HG02884 (cell line): Measurements from ENCODE around the gene DNAJB4.
"Not testable (repeated sequence)": the region's sequence is repeated elsewhere in the genome, so short reads cannot be mapped to it uniquely, and the experiment has no call there.

Experiments
- ATAC-seq: cut with Tn5 transposase; IDR thresholded peaks from one replicate; pipeline ENCODE4 v1.9.1; 2021; ENCODE audit warnings: mild to moderate bottlenecking, moderate library complexity; ENCODE audit not compliant: unreplicated experiment

DNAJB4 gene

GRCh38 chr1:78004719-78005447 is at the start of gene DNAJB4:
DNAJB4 (plus strand) TSS chr1:78004939; CDS start chr1:78005111, 172 bp downstream.
- peak; percentile 96 for ATAC-seq

GRCh38 chr1:77955709-77956108 is 49.0 kb upstream of the DNAJB4 start:
- no peak for ATAC-seq

GRCh38 chr1:77956464-77956863 is 48.3 kb upstream of the DNAJB4 start:
- ATAC-seq, result no peak

GRCh38 chr1:77958391-77958790 is 46.3 kb upstream of the DNAJB4 start:
- no peak for ATAC-seq

- ATAC-seq, result no peak
These were observed 45.9 kb upstream of the DNAJB4 start for GRCh38 chr1:77958850-77959249.

- ATAC-seq, result no peak
These were observed 43.3 kb upstream of the DNAJB4 start for GRCh38 chr1:77961392-77961791.

- ATAC-seq, result no peak
These were observed 38.4 kb upstream of the DNAJB4 start for GRCh38 chr1:77966291-77966690.

- no peak for ATAC-seq
These were observed 34.5 kb upstream of the DNAJB4 start for GRCh38 chr1:77970192-77970591.

GRCh38 chr1:77972080-77972479 is 32.7 kb upstream of the DNAJB4 start:
- no peak for ATAC-seq

GRCh38 chr1:77975386-77975785 is 29.4 kb upstream of the DNAJB4 start:
- ATAC-seq, result no peak

GRCh38 chr1:77975907-77976306 is 28.8 kb upstream of the DNAJB4 start:
- no peak for ATAC-seq

- ATAC-seq, result no peak
These were observed 28.2 kb upstream of the DNAJB4 start for GRCh38 chr1:77976433-77977076.

GRCh38 chr1:77977989-77978292 is 26.8 kb upstream of the DNAJB4 start:
- ATAC-seq, result no peak

GRCh38 chr1:77978293-77978968 is 26.3 kb upstream of the DNAJB4 start:
- peak; percentile 68 for ATAC-seq

- peak; percentile 68 for ATAC-seq
These were observed 25.5 kb upstream of the DNAJB4 start, which contains the start of gene FUBP1 for GRCh38 chr1:77978969-77979876. FUBP1 (minus strand) TSS chr1:77979072; CDS start chr1:77979004, 68 bp downstream.

- ATAC-seq, result not testable (repeated sequence)
These were observed 21.3 kb upstream of the DNAJB4 start for GRCh38 chr1:77983352-77983996.

GRCh38 chr1:77983997-77984355 is 20.8 kb upstream of the DNAJB4 start:
- ATAC-seq, result no peak

GRCh38 chr1:77984629-77985028 is 20.1 kb upstream of the DNAJB4 start:
- no peak for ATAC-seq

GRCh38 chr1:77986810-77987209 is 17.9 kb upstream of the DNAJB4 start:
- ATAC-seq, result no peak

- no peak for ATAC-seq
These were observed 16.8 kb upstream of the DNAJB4 start for GRCh38 chr1:77987919-77988318.

- ATAC-seq, result no peak
These were observed 15.0 kb upstream of the DNAJB4 start for GRCh38 chr1:77989744-77990143.
